HG03439 (cell line): ENCODE results near the gene ARID1B.

ENCODE experiments used
- ATAC-seq: cut with Tn5 transposase; IDR thresholded peaks from one replicate; pipeline ENCODE4 v1.9.1; 2021; ENCODE audit warnings: mild to moderate bottlenecking, moderate library complexity; ENCODE audit not compliant: unreplicated experiment

Gene ARID1B

GRCh38 chr6:156776840-156777576 lies at the start of gene ARID1B:
ARID1B (plus strand) TSS chr6:156777378; CDS start chr6:156777681, 303 bp downstream.
- ATAC-seq, result peak; percentile 50

- ATAC-seq, result no peak
Measured at GRCh38 chr6:156727715-156728385, 49.3 kb upstream of the ARID1B start.

- no peak for ATAC-seq
Measured at GRCh38 chr6:156729248-156729647, 47.9 kb upstream of the ARID1B start.

- no peak for ATAC-seq
Measured at GRCh38 chr6:156731396-156731795, 45.8 kb upstream of the ARID1B start.

- ATAC-seq, result no peak
Measured at GRCh38 chr6:156735751-156736150, 41.4 kb upstream of the ARID1B start.

GRCh38 chr6:156740604-156741003 lies 36.6 kb upstream of the ARID1B start:
- ATAC-seq, result no peak

- no peak for ATAC-seq
Measured at GRCh38 chr6:156741287-156742073, 35.7 kb upstream of the ARID1B start.

GRCh38 chr6:156747715-156748114 lies 29.5 kb upstream of the ARID1B start:
- ATAC-seq, result no peak

GRCh38 chr6:156748504-156748903 lies 28.7 kb upstream of the ARID1B start:
- ATAC-seq, result no peak

GRCh38 chr6:156752666-156753301 lies 24.4 kb upstream of the ARID1B start:
- ATAC-seq, result peak; percentile 72

- no peak for ATAC-seq
Measured at GRCh38 chr6:156756630-156757610, 20.3 kb upstream of the ARID1B start.

GRCh38 chr6:156757849-156758248 lies 19.3 kb upstream of the ARID1B start:
- no peak for ATAC-seq

- no peak for ATAC-seq
Measured at GRCh38 chr6:156760377-156760776, 16.8 kb upstream of the ARID1B start.

GRCh38 chr6:156762547-156762946 lies 14.6 kb upstream of the ARID1B start:
- no peak for ATAC-seq

- ATAC-seq, result no peak
Measured at GRCh38 chr6:156765117-156765516, 12.1 kb upstream of the ARID1B start.

GRCh38 chr6:156767603-156768467 lies 9.3 kb upstream of the ARID1B start:
- peak; percentile 89 for ATAC-seq

- ATAC-seq, result no peak
Measured at GRCh38 chr6:156771047-156771446, 6.1 kb upstream of the ARID1B start.

GRCh38 chr6:156771761-156772160 lies 5.4 kb upstream of the ARID1B start:
- no peak for ATAC-seq

- no peak for ATAC-seq
Measured at GRCh38 chr6:156773476-156773875, 3.7 kb upstream of the ARID1B start.
